ENCODE measurements around the gene FAM89B. TPM values are rescaled to one million over a fixed set of nuclear protein-coding genes. Genes with fewer than 3 reads are reported as not detected.

The FAM89B gene
- total and polyA plus RNA-seq, 2 donors (not counting 1 experiment from before 2014, with no cell fraction given), result 30.4 to 50.2 TPM

- H3K9ac ChIP-seq (ENCODE audit: low read length), result peak overlapping the region; percentile 83
- H2AFZ ChIP-seq (ENCODE audit: insufficient read depth, low read depth, low read length, poor library complexity, severe bottlenecking), result peak overlapping the region; percentile 75
- peaks cover 70% of the 10 kb centered on the region for H3K4me1 Mint-ChIP-seq
- ATAC-seq (ENCODE audit: low read depth) (peak; percentile 8), DNase-seq (no peak)
- peak overlapping the region; percentile 96 to 97 for H3K27ac ChIP-seq (ENCODE audit: low read length in 2 of 2)
- H3K4me3 Mint-ChIP-seq, result peak overlapping the region; percentile 99
- TF ChIP-seq CTCF (IDR thresholded peaks at IDR 0.05) (no peak), EZH2 (IDR thresholded peaks at IDR 0.05; ENCODE audit: borderline replicate concordance, insufficient read depth, low read depth, low read length, poor library complexity, severe bottlenecking) (no peak)
- H3K27ac Mint-ChIP-seq, result peak overlapping the region; percentile 99
- whole genome bisulfite sequencing (ENCODE audit: insufficient coverage), result 5% methylated on average over 24 of the region's 28 CpGs
- H3K27me3 Mint-ChIP-seq, result no peaks in the 10 kb centered on the region
- peak overlapping the region; percentile 100 for H3K4me2 ChIP-seq (replicated peaks; ENCODE audit: low read depth, low read length, poor library complexity, severe bottlenecking)
- no peaks in the 10 kb centered on the region for H3K27me3 ChIP-seq (replicated peaks in 1 of 4; ENCODE audit: control extremely low read depth in 1 of 4, control insufficient read depth in 3 of 4, insufficient read depth in 4 of 4, low read length in 3 of 4)
- H3K36me3 ChIP-seq (replicated peaks in 1 of 2; ENCODE audit: control extremely low read depth in 1 of 2, control insufficient read depth in 1 of 2, extremely low read depth in 1 of 2, insufficient read depth in 2 of 2, low read length in 1 of 2), result peaks cover 0 to 6% of the 10 kb centered on the region in 2 experiments
- H3K9me3 Mint-ChIP-seq (ENCODE audit: insufficient read depth), result no peaks in the 10 kb centered on the region
- no peaks in the 10 kb centered on the region for H3K9me3 ChIP-seq (ENCODE audit: control extremely low read depth in 1 of 3, control insufficient read depth in 2 of 3, insufficient read depth in 1 of 3, low read length in 2 of 3)
- POLR2A ChIA-PET, result interaction anchor here (0.9 to 1.5 kb wide), 9 partner anchors 19 to 146 kb away, joined by 3 to 16 read pairs (median 4); partner anchors contain the start of genes PCNX3 and RELA
- peaks cover 59 to 74% of the 10 kb centered on the region in 2 donors for H3K4me1 ChIP-seq (ENCODE audit: control insufficient read depth in 2 of 2, insufficient read depth in 2 of 2, low read length in 2 of 2)
- CTCF ChIA-PET, result interaction anchor here (0.6 to 5.1 kb wide), 10 partner anchors 9 to 142 kb away, joined by 3 to 86 read pairs (median 6); no protein-coding TSS in a partner anchor
- intact Hi-C loops (cut with micrococcal nuclease), result no loop called here
- H3K4me3 ChIP-seq (ENCODE audit: control extremely low read depth in 1 of 5, extremely low read depth in 1 of 5, insufficient read depth in 1 of 5, low read depth in 2 of 5, low read length in 4 of 5), result peak overlapping the region; percentile 53 to 89 (median 83)
- H4K20me1 ChIP-seq (ENCODE audit: control insufficient read depth, insufficient read depth, low read length, poor library complexity, severe bottlenecking), result peaks cover 39% of the 10 kb centered on the region
- peaks cover 73% of the 10 kb centered on the region for H3K79me2 ChIP-seq (ENCODE audit: control insufficient read depth, insufficient read depth, low read length)
Observed at GRCh38 chr11:65569164-65569972, 3.0 kb upstream of the FAM89B start.
